Activated gamma-delta T cell treated with anti-CD3 and anti-CD28 coated beads, Interleukin-2, amount 50 U/mL, for 16 hours (primary cell): Measurements from ENCODE around the gene TUBGCP3.
"Not testable (repeated sequence)": the region's sequence is repeated elsewhere in the genome, so short reads cannot be mapped to it uniquely, and the experiment has no call there.

Source experiments
- DNase-seq: peaks from one replicate; pipeline ENCODE4 v3.0.0-alpha.2; 2020; ENCODE audit warnings: low read depth

Gene TUBGCP3

DNA sequence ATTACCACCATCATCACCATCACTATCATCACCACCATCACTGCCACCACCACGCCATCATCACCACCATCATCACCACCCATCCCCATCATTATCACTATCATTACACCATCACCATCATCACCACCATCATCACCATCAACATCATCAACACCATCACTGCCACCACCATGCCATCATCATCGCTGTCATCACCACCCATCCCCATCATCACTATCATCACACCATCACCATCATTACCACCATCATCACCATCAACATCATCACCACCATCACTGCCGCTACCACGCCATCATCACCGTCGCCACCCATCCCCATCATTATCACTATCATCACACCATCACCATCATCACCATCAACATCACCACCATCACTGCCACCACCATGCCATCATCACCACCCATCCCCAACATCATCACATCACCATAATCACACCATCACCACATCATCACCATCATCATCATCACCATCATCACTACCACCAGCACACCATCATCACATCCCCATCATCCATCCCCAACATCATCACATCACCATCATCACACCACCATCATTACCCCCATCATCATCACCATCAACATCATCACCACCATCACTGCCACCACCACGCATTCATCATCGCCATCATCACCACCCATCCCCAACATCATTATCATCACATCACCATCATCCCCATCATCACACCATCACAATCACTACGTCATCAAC lies 61.7 kb downstream of the TUBGCP3 start:
- DNase-seq: no peak

DNA sequence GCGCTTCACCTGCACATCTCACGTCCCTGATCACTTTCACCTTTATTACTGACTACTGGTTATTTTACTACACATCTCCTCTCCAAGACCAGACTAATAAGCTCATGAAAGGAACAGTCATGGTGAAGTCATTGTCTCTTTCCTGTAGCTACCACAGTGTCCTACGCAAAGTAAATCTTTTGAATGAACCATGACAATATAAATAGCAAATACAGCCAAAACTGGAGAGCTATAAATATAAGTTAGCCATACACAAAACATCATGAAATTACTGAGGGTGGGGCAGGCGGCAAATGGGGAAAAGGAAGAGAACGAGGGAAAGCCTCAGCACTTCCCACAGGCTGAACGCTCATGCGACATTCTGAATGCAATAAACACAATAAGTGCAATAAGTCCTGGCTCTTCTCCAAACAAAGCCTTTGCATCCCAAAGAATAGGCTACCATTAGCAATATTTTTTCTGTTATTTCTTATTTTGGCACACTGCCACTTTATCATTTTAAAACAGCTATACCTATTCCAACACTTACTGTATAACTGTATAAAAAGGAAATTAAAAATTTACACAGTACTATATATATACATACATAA lies 62.5 kb downstream of the TUBGCP3 start:
- DNase-seq: no peak

DNA sequence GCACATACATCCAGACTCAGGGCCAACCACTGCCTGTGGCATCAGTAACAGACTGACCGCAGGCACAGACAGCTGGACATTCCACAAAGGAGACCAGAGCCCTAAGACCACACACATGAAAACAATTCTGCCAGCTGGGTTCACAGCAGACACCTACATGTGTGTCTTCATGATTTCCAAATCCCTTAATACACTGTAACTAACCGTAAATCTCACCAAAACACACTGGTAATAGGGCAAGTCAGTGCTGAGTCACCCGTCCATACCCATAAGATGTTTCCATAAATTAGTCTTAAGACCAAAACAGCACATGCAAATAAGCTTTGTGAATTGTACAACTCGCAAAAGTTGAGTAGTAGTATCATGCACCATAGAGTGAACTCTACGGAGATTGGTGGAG lies 65.4 kb downstream of the TUBGCP3 start:
- DNase-seq: no peak

DNA sequence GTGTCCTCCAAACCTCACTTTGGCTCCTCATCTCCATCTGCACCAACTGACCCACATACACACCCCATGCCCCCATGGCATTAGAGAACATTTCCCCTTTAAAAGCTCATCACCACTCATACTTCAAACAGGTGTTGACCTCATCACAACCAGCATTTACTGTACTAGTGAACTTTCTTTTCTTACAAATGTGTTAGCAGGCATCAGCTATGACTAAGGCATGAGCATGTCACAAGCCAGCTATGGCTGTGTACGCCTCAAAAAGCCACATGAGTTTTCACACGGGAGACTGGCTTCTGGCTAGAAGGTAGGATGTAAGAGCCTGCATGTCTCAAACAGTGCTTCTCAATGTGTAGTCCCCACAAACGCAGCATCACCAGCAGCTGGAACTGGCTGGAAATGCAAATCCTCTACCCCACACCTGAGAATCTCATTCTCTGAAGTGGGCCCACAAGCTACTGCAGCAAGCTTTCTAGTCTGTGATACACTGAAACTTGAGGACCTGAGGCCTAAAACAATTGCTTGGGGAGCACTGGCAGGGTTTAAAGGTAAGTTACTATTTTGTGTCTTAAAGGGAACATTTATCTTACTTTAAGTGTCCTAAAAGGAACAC lies 66.8 kb downstream of the TUBGCP3 start:
- no peak for DNase-seq

DNA sequence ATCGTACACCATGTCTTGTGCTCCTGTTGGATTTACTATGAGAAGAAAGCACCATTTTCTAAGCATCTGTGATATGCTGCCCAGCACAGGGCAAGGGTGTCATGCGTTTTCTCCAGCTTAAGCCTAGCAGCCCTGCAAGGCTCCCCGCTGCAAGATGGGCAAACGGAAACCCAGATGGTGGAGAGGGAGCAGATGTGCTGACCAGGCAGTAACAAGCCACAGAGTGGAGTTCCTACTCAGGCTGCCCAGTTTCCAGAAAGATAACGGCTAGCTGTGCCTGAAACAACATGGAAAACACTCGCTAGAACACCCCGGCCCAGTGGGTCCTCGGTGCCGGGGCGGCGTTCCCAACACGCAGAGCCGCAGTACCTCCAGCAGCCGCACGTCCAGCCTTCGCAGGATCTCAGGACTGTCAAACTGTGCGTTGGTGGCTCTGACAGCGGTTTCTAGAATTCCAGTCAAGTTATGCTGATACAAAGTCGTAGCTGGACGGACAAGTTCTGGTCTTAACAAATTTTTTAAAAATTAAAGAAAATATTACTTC lies 68.4 kb downstream of the TUBGCP3 start:
- DNase-seq: no peak

DNA sequence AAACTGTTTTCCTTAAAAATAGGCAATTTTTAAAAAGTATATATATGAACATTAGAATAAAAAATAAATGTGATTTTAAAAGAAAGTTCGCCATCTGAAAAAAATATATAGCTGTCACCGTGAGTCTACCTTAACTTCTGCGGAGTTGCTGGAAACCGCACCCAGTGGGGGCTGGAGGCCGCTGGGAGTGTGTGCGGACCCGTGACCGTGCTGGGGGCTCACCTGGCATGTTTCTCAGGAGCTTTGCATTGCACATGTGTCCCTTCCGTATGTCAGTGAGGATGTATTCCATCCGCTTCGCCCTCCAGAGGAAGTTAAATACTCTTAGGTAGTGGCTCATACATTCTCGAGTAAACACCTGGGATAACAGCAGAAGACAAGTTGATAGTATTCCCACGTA lies 71.7 kb downstream of the TUBGCP3 start:
- no peak for DNase-seq

DNA sequence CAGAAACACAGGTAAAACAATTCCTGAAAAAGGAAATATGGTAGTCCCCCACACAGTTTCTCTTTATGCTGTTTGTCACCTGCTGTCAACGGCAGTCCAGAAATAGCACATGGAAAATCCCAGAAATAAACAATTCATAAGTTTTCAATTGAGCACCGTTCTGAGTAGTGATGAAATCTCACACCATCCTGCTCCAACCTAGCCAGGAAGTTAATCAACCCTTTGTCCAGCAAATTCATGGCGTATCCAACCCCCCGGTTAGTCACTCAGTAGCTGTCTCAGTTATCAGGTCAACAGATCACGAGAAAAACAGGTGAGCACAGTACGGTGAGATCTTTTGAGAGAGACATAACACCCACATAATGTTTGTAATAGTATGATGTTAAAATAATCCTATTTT lies 74.2 kb downstream of the TUBGCP3 start:
- DNase-seq: no peak

DNA sequence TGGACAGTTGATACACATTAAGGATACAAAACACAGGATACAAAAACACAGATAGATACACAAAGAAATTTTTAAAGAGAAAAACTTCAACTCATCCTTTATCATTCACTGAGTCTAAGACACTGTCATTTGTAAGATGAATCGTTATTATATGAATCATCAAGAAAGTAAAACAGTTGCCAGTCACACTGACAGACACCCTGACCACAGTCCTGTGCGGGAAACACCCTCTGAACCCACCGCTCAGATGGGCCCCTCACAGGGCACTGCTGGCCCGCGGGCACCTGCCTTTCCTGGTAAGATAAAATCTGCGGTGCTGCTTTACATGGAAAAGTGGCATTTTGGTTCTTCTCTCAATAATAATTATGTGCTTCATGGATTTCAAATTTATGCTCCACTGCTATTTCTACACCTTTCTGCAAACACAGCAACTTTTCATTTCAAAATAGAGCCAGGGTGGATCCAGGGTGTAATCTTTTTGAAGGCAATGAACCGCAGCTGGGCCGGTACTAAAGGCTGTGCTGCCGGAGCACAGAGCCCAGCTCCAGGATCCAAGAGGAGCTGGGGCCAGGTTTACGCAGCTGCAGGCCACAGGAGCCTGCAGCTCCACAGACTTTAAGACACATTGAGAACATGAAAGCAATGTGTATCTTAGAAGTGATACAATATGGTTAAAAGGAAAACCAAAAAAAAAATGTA lies 76.8 kb downstream of the TUBGCP3 start:
- DNase-seq: no peak

DNA sequence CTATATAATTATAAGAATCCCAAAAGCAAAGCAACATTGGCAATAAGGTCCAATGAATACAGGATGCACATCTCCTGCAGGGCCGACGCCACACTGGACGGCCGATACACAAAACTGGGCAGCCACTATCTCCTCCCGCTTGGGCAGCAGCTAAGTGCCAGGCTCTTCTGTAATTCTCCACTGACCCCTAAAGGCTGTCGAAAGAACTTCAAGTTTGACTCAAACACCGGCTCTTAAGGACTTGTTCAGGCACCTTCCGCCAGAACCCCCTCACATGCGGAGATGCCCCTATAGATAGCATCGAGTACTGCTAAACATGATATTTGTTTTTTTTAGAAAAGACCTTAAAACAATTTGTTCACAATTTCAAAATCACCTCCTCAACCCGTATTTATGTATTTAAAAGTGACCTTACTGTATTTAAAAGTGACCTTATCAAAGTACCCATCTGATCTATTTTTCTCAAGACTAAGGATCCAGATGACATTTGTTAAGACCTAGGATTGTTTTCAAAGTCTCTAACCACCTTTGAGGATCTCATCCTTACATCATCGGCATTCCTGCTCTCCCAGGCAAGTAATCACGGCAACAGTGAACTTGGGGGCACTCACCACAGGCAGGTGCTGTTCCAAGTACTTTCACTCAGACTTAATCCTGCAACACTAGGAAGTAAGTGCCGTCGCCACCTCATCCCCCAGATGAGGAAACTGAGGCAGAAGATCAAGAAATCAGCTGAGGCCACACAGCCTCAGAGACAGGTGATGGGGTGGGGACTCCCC lies 77.8 kb downstream of the TUBGCP3 start:
- DNase-seq: no peak

DNA sequence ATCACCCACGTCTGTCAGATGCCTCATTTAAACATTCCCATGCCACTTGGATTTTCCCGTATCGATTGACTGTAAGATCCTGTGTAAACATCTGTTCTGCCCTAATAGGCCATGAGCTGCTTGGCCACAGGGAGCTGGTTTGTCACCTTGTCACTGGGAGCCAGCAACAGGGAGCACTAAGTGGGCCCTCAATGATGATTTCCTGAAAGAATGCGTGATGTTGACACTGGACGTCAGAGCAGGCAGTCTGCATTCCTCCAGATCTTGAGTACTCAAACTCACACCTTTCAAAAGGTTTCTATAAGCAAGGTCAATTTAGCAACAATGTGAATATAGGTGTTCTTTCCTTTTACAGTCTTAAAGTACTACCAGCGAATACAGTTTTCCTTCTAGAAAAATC lies 78.8 kb downstream of the TUBGCP3 start:
- no peak for DNase-seq

DNA sequence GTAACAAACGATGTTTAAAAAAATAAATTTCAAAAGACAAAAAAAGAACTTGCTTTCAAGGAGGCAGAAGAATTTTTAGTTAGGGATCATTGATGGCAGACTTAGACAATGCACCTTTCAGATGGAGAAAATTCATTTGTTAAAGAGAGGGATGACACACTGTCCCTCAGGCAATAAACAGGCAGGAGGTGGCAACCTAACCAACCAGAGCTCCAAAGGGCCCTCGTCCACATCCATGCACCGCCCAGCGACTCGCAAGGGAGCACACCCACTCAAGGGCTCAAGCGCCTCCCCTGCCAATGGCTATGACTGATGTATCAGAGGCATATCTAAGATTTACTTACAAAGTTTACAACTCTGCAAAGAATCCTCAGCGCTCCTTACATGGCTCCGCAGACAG lies 81.9 kb downstream of the TUBGCP3 start:
- no peak for DNase-seq

DNA sequence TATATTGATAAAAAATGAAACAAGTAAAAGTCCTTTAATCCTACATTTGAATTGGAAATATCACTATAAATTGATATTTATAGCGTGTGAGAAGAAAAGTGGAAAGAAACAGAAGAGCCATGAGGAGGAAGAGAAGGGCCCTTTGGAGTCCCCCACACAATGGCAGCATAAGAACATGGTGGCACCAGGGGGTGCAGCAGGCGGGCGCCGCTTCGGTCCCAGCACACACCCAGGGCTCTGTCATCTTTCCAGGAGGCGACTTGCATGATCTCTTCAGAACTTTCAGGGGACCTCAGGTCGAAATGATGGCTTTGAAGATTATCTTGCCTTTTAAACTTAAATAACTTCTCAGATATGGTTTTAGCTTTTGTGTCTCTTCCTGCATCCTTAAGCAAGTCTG lies 91.8 kb downstream of the TUBGCP3 start:
- no peak for DNase-seq

DNA sequence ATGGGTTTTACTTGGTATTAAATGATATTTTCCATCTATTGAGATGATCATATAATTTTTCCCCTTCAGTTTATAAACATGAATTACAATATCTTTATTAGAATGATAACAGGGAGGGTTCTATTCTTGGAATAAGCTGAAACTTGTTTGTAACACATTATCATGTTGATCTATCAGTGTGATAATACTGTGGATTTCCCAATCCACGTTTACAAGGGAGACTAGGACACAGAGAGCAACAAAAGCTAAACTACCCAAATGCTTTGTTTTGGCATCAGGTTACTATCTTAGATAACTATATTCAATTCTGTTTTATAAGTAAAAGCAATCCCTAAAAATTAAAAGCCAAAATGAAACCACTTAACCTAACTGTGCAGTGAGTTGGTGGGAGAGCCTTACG lies 92.5 kb downstream of the TUBGCP3 start:
- DNase-seq: no peak

DNA sequence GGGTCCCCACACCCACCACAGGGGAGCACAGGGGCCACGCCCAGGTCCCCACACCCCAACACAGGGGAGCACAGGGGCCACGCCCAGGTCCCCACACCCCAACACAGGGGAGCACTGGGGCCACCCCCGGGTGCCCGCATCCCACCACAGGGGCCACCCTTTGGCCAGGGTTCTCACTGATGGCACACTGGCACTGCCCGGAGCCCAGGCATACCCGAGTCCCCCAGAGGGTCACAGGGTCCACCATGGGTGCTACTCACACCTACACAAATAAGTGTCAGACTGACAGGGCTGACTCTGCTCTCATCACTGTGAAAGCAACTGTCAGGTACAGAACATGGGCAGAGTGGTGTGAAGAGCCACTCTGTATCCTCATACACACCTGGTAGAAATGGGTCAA lies 98.8 kb downstream of the TUBGCP3 start:
- no peak for DNase-seq

DNA sequence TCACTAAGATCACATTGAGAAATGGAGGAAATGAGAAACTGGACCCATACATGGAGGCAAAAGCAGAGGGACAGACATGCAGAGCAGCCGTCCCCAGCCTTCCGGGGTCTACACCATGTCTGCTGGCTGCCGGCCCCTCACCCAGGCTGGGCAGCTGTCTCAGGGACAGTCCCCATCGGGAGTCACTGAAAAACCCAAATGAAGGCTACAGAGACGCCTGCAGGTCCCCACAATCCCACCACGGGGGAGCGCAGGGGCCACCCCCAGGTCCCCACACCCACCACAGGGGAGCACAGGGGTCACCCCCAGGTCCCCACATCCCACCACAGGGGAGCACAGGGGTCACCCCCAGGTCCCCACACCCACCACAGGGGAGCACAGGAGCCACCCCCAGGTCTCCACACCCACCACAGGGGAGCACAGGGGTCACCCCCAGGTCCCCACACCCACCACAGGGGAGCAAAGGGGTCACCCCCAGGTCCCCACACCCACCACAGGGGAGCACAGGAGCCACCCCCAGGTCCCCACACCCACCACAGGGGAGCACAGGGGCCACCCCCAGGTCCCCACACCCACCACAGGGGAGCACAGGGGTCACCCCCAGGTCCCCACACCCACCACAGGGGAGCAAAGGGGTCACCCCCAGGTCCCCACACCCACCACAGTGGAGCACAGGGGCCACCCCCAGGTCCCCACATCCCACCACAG lies 99.5 kb downstream of the TUBGCP3 start:
- DNase-seq: not testable (repeated sequence)

DNA sequence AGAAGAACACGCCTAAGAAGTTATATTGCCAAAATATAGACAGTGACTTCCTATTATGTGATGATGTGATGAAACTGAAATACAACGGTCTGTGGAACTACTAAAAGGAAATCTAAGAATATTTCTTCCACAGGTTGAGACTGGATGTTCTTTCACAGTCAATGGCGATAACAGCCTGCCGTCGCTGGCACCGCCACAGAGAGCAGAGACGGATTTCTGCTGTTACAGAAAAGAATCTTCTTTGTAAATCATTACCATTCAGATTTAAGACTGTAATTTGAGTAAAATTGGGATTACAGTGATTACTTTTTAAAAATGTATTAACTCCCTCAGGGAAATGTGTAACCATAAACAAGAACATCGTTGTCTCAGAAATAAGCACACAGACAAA lies 100.8 kb downstream of the TUBGCP3 start:
- no peak for DNase-seq

DNA sequence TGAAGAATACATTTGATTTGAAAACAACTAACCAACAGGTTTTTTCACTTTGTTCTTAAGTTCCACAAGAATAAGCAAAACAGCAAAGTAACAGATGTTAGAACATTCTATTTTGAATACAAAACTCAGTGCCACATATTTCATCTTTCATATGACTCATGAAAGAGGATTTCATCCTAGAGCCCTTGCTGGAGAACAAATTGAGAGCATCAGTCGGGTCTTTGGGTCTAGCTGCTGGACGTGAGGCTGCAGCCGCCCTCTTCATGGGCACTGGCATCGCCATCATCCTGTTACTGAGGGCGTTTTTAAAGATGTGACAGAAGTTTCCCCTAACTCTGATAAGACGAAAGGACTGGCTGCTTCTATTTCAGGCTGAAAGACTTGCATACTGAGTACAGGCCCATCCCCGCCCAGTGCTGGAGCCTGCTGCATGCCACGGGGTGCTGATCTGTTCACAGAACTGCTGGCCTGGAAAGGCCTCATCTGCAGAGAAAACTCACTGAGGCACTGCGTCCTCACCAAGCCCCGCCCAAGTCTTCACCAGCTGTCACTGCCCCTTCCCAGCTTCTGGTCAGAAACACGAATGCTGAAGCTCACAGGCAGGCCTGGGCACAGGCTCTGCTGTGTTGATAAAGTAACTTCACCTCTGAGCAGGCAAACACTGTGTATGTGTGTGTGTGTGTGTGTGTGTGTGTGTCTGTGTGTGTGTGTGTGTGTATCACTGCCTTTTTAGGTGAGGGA lies 101.4 kb downstream of the TUBGCP3 start:
- no peak for DNase-seq

DNA sequence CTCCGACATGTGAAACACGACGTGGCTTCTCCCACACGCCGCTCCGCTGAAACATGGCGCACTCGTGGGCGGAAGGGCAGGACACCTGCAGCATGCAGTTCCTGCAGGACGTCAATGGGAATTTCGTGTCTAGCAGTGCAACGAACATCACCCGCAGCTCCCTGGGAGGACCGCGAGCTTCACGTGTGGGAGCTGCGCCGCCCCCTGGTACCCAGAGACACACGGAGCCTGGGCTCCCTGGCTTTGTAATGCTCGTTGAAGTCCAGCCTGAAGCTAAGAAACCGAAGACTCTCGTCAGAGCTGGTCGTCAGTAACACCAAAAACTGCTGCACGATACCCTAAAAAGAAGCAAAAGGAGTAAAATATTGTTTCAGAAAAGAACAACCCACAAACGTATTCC lies 102.1 kb downstream of the TUBGCP3 start:
- not testable (repeated sequence) for DNase-seq

DNA sequence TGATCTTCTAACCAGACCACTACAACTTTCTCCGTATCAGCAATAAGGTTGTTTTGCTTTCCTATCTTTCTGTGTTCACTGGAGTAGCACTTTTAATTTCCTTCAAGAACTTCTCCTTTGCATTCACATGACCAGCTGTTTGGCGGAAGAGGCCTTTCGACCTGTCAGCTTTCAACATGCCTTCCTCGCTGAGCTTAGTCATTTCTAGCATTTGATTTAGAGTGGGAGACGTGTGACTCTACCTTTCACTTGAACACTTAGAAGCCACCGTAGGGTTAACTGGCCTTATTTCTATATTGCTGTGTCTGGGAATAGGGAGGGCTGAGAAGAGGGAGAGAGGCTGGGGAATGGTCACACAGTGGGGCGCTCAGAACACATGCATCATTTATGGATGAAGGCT lies 104.7 kb downstream of the TUBGCP3 start:
- DNase-seq: no peak

DNA sequence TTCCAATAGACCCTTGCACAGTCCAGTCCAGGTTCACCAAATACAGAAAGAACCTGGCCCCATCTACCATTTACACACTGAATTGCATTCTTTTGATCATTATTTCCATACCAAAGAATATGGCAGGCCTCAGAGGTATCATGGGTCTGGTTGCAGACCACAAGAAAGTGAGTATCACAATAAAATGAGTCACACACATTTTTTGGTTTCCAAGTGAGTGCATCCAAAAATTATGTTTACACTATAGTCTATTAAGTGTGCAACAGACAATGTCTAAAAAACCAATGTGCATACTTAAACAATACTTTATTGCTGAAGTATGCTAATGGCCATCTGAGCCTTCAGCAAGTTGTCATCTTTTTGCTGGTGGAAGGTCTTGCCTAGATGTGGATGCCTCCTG lies 106.5 kb downstream of the TUBGCP3 start:
- no peak for DNase-seq

DNA sequence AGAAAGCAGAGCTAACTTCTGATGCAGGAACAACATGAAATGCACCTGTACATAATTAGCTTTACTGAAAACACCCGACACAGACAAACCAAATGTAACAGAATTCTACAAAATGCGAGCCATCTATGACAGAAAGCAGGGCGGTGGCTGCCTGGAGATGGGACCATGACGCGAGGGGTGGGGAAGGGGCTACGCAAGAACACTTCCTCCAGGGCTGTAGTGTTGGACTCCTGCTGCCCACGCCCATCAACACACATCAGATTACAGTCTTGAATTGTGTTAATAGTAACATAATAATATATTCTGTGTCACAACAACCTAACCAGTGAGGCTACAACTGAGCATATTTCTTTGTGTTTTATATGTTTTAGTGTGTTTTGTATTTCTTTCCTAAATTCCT lies 108.6 kb downstream of the TUBGCP3 start:
- DNase-seq: no peak
